Caki2 (cell line): ENCODE data around the gene BLMH. TPM values are rescaled to one million over a fixed set of nuclear protein-coding genes. Genes with fewer than 3 reads are reported as not detected.
"Not testable (repeated sequence)": the region's sequence is repeated elsewhere in the genome, so short reads cannot be mapped to it uniquely, and the experiment has no call there.

Experiments
- DNase-seq: peaks from one replicate; pipeline ENCODE4 v3.0.0-alpha.2; 2015; ENCODE audit warnings: low read depth
- in situ Hi-C: cut with HindIII; loops from 2 replicates; pipeline ENCODE4 v1.10.0; 2016; ENCODE audit warnings: low sequenced_read_pairs, low pct_unique_long_range_greater_than_20kb, mixed read lengths
- total RNA-seq: library from RNA; depleted of rRNA; stranded (reverse); fragments of >200 nt; shearing (Covaris generic); gene quantifications from 2 replicates; pipeline ENCODE4 v1.2.3, GENCODE V29; 2014; ENCODE audit warnings: low replicate concordance

BLMH gene
- total RNA-seq, 1 experiment from 2014 or later, result 42.2 TPM

GRCh38 chr17:30220414-30220813, 71.3 kb downstream of the BLMH start:
- DNase-seq, result no peak
- in situ Hi-C loops, result no loop called here

- in situ Hi-C loops, result no loop called here
- DNase-seq, result no peak
These were observed 71.9 kb downstream of the BLMH start for GRCh38 chr17:30219833-30220232.

DNA sequence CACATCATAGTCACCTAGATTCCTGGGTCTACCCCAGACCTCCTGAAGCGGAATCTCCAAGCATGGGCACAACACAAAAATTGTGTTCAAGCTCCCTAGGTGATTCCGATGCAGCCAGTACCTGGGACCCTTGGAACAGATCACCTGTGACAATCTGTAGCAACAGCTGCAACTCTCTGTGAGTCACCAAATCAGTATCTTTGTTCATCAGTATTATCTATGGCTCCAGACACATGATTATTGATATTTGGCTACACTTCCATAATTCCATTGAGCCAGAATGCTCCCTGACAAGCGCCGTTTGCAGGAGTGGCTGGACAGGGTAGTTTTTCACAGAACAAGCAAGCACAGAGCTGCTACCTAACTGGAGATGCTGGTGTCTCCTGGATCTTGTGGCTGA, 72.4 kb downstream of the BLMH start:
- DNase-seq, result no peak
- in situ Hi-C loops, result no loop called here

GRCh38 chr17:30218799-30219198, 72.9 kb downstream of the BLMH start:
- DNase-seq, result no peak
- in situ Hi-C loops, result no loop called here

DNA sequence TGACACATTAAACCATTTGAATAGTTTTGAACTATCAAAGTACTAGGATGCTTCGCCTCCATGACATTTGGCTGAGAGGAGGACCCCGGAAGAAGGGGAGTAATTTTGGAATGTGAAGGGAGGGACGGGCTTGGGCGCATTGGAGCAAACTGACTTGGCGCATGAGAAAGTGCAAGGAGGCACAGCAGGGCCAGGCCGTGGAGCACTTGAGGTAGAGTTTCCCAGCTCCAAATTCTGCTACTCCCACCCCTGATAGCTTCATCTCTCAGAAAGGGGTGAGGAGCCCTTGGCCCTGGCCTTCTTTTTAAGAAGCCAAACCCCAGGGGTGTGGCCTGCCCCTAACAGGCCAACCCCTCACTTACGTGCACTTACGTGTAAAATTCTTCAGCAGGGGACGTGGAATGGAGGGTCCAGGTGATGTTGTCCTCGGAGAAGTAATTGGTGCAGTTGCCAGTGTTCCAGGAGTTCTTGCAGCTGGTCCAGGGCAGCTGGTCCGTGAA, 73.9 kb downstream of the BLMH start:
- DNase-seq, result no peak
- in situ Hi-C loops, result no loop called here

- DNase-seq, result no peak
- in situ Hi-C loops, result no loop called here
These were observed 74.7 kb downstream of the BLMH start for GRCh38 chr17:30217054-30217453.

- DNase-seq, result no peak
- in situ Hi-C loops, result no loop called here
These were observed 79.0 kb downstream of the BLMH start for GRCh38 chr17:30212750-30213149.

- DNase-seq, result no peak
- in situ Hi-C loops, result no loop called here
These were observed 80.4 kb downstream of the BLMH start for GRCh38 chr17:30211371-30211770.

- in situ Hi-C loops, result no loop called here
- no peak for DNase-seq
These were observed 80.8 kb downstream of the BLMH start for GRCh38 chr17:30210901-30211300.

- DNase-seq, result no peak
- in situ Hi-C loops, result no loop called here
These were observed 81.4 kb downstream of the BLMH start for GRCh38 chr17:30210366-30210765.

- DNase-seq, result no peak
- in situ Hi-C loops, result no loop called here
These were observed 81.8 kb downstream of the BLMH start for GRCh38 chr17:30209930-30210329.

GRCh38 chr17:30208214-30208613, 83.5 kb downstream of the BLMH start:
- in situ Hi-C loops, result no loop called here

DNA sequence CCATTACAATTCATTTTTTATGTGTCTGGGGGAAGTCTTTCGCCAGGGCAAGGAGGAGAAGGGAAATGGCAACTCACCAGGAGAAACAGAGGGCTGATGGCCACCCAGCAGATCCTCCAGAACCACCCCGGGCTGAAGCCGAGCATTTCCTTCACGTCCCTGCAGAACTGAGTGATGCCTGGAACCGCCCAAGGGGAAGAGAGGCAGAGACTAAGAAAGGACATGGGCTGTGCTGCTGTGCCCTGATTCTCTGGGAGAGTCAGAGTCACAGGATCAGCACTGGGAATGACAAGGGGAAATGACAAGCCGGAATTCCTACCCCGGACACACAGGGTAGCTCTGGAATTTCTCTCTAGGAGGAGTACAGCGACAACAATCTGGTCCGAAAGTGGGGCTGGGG, 84.1 kb downstream of the BLMH start:
- no peak for DNase-seq
- in situ Hi-C loops, result no loop called here

More at GRCh38 chr17:30208214-30208613, 83.5 kb downstream of the BLMH start:
- DNase-seq, result no peak

DNA sequence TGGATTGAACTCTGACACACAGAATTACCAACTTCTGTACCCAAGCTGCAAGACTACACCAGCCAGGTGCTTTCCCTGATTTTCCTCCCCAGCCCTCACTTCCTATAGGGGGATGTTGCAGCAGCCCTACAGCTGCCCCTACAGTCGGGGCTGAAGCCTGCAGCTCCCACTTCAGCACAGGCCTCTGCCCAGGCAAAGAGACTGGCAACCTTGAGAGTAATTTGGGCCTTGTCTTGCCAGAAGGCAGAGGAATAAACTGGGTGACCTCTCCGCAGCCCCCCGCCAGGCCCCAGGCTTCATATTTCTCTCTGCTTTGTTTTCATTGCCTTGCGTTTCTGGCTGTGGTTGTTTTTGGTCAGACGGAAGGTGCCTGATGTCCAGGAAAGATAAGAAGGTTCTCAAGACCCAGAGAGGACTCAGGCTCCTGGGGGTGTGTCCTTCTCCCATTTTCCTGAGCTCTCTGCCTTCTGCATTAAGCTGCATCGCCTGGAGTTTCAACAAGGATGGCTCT, 88.2 kb downstream of the BLMH start:
- DNase-seq, result no peak
- in situ Hi-C loops, result no loop called here

GRCh38 chr17:30200656-30201055, 91.1 kb downstream of the BLMH start:
- in situ Hi-C loops, DNase-seq: not testable (repeated sequence)

DNA sequence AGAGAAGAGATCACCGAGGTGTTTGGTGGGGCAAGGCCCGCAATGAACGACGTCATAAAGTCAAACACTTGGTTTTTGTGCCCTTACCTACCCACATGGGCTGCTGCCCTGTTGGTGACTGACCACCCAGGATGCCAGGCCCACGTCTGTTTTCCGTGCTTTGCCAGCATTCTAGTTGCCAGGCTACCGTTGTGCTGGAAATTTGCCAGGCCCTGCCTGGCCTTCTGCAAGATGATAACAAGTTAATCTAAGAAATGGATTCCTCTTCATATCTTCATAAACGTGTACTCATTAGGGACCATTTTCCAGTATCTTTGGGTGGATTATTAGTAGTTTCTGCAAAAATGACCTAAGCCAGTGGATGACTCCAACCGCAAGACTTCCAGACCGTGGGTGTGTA, 91.6 kb downstream of the BLMH start:
- DNase-seq, result no peak
- in situ Hi-C loops, result no loop called here

GRCh38 chr17:30199600-30199999, 92.1 kb downstream of the BLMH start:
- in situ Hi-C loops, result no loop called here

More at GRCh38 chr17:30199600-30199999, 92.1 kb downstream of the BLMH start:
- no peak for DNase-seq
